HEK293 (cell line): ENCODE results near the gene GPX8.

ENCODE experiments used
- CTCF ChIA-PET: fragments of 350-600 bp; formaldehyde crosslinking; extraction: SDS; loops from one replicate; lab custom pipeline; 2021; ENCODE audit warnings: antibody characterized with exemption; lab: Yijun Ruan, JAX
- POLR2A ChIA-PET: fragments of 300-600 bp; formaldehyde crosslinking; extraction: SDS; loops from one replicate; lab custom pipeline; 2020; ENCODE audit warnings: antibody characterized with exemption, inconsistent platforms; lab: Yijun Ruan, JAX
- H3K27ac ChIP-seq: fragments of 200-500 bp; sonication (Bioruptor generic); 2 replicates; pipeline ENCODE4 v1.5.1; 2014; ENCODE audit warnings: low read depth, low read length, control low read depth, inconsistent platforms; ENCODE audit errors: extremely low read depth
- H3K36me3 ChIP-seq, 2 experiments: fragments of 200-500 bp in 1 of 2; sonication (Bioruptor generic) in 1 of 2; 1 replicate in 1 of 2; 2 replicates in 1 of 2; pipeline ENCODE4 v1.5.1; 2014 to 2017; ENCODE audit warnings: inconsistent platforms in 2 of 2, low read length in 2 of 2; ENCODE audit not compliant: control insufficient read depth in 2 of 2, insufficient read depth in 1 of 2
- H3K4me1 ChIP-seq: fragments of 200-500 bp; sonication (Bioruptor generic); 2 replicates; pipeline ENCODE4 v1.5.1; 2014; ENCODE audit warnings: mild to moderate bottlenecking, low read length, inconsistent platforms; ENCODE audit not compliant: control insufficient read depth, insufficient read depth
- H3K4me3 ChIP-seq: 2 replicates; pipeline ENCODE4 v1.5.1; 2011; ENCODE audit warnings: low read depth, mild to moderate bottlenecking, control low read depth, low read length, moderate library complexity
- H3K9me3 ChIP-seq: fragments of 200-500 bp; sonication (Bioruptor generic); 2 replicates; pipeline ENCODE4 v1.5.1; 2014; ENCODE audit warnings: low read depth, low read length, inconsistent platforms; ENCODE audit not compliant: control insufficient read depth, insufficient read depth
- BCL11B ChIP-seq: fragments of 450-650 bp; formaldehyde crosslinking; IDR thresholded peaks from 2 replicates; pipeline ENCODE4 v1.5.1; 2016; ENCODE audit warnings: low read depth, missing biosample characterization, missing genetic modification characterization
- BCL6B ChIP-seq: fragments of 450-650 bp; formaldehyde crosslinking; IDR thresholded peaks from 2 replicates; pipeline ENCODE4 v1.5.1; 2017; ENCODE audit warnings: missing biosample characterization, missing genetic modification characterization
- KLF10 ChIP-seq: fragments of 450-650 bp; IDR thresholded peaks from 2 replicates; pipeline ENCODE4 v1.5.1; 2018; ENCODE audit warnings: missing biosample characterization, mild to moderate bottlenecking, missing genetic modification characterization
- KLF16 ChIP-seq: fragments of 450-650 bp; formaldehyde crosslinking; IDR thresholded peaks from 2 replicates; pipeline ENCODE4 v1.5.1; 2017; ENCODE audit warnings: missing biosample characterization, missing genetic modification characterization
- MZF1 ChIP-seq: fragments of 450-650 bp; formaldehyde crosslinking; IDR thresholded peaks from 2 replicates; pipeline ENCODE4 v1.5.1; 2017; ENCODE audit warnings: missing biosample characterization, missing genetic modification characterization, borderline replicate concordance
- PRDM1 ChIP-seq: fragments of 450-650 bp; formaldehyde crosslinking; IDR thresholded peaks from 2 replicates; pipeline ENCODE4; 2016; ENCODE audit warnings: missing biosample characterization, missing genetic modification characterization
- RBAK ChIP-seq: fragments of 450-650 bp; formaldehyde crosslinking; IDR thresholded peaks from 2 replicates; pipeline ENCODE4 v1.5.1; 2016; ENCODE audit warnings: missing biosample characterization, missing genetic modification characterization
- SCRT2 ChIP-seq: fragments of 450-650 bp; formaldehyde crosslinking; IDR thresholded peaks from 2 replicates; pipeline ENCODE4 v1.5.1; 2016; ENCODE audit warnings: missing biosample characterization, missing genetic modification characterization
- TSHZ1 ChIP-seq: fragments of 450-650 bp; formaldehyde crosslinking; IDR thresholded peaks from 2 replicates; pipeline ENCODE4 v1.5.1; 2016; ENCODE audit warnings: missing biosample characterization, missing genetic modification characterization, borderline replicate concordance
- ZBTB20 ChIP-seq: fragments of 450-650 bp; formaldehyde crosslinking; IDR thresholded peaks from 2 replicates; pipeline ENCODE4 v1.5.1; 2016; ENCODE audit warnings: missing biosample characterization, missing genetic modification characterization
- ZBTB7A ChIP-seq: fragments of 450-650 bp; formaldehyde crosslinking; IDR thresholded peaks from 2 replicates; pipeline ENCODE4 v1.5.1; 2016; ENCODE audit warnings: low read depth, missing biosample characterization, missing genetic modification characterization
- ZFP3 ChIP-seq: fragments of 450-650 bp; formaldehyde crosslinking; IDR thresholded peaks from 2 replicates; pipeline ENCODE4 v1.5.1; 2016; ENCODE audit warnings: low read depth, missing biosample characterization, missing genetic modification characterization
- ZNF121 ChIP-seq: fragments of 450-650 bp; formaldehyde crosslinking; IDR thresholded peaks from 2 replicates; pipeline ENCODE4 v1.5.1; 2016; ENCODE audit warnings: missing biosample characterization, missing genetic modification characterization
- ZNF133 ChIP-seq: fragments of 450-650 bp; formaldehyde crosslinking; IDR thresholded peaks from 2 replicates; pipeline ENCODE4 v1.5.1; 2016; ENCODE audit warnings: missing biosample characterization, missing genetic modification characterization
- ZNF146 ChIP-seq: fragments of 450-650 bp; formaldehyde crosslinking; IDR thresholded peaks from 2 replicates; pipeline ENCODE4 v1.5.1; 2016; ENCODE audit warnings: missing biosample characterization, missing genetic modification characterization
- ZNF169 ChIP-seq: fragments of 450-650 bp; formaldehyde crosslinking; IDR thresholded peaks from 2 replicates; pipeline ENCODE4 v1.5.1; 2016; ENCODE audit warnings: missing biosample characterization, missing genetic modification characterization
- ZNF175 ChIP-seq: fragments of 450-650 bp; formaldehyde crosslinking; IDR thresholded peaks from 2 replicates; pipeline ENCODE4 v1.5.1; 2016; ENCODE audit warnings: missing biosample characterization, missing genetic modification characterization
- ZNF19 ChIP-seq: fragments of 450-650 bp; formaldehyde crosslinking; IDR thresholded peaks from 2 replicates; pipeline ENCODE4; 2016; ENCODE audit warnings: missing biosample characterization, missing genetic modification characterization, low read depth
- ZNF221 ChIP-seq: fragments of 450-650 bp; formaldehyde crosslinking; IDR thresholded peaks from 2 replicates; pipeline ENCODE4 v1.5.1; 2017; ENCODE audit warnings: missing biosample characterization, missing genetic modification characterization, borderline replicate concordance
- ZNF248 ChIP-seq: fragments of 450-650 bp; formaldehyde crosslinking; IDR thresholded peaks from 2 replicates; pipeline ENCODE4 v1.5.1; 2017; ENCODE audit warnings: missing biosample characterization, missing genetic modification characterization
- ZNF280C ChIP-seq: fragments of 450-650 bp; formaldehyde crosslinking; IDR thresholded peaks from 2 replicates; pipeline ENCODE4 v1.5.1; 2016; ENCODE audit warnings: missing biosample characterization, missing genetic modification characterization
- ZNF362 ChIP-seq: fragments of 450-650 bp; formaldehyde crosslinking; IDR thresholded peaks from 2 replicates; pipeline ENCODE4 v1.5.1; 2016; ENCODE audit warnings: missing biosample characterization, missing genetic modification characterization
- ZNF37A ChIP-seq: fragments of 450-650 bp; IDR thresholded peaks from 2 replicates; pipeline ENCODE4 v1.5.1; 2018; ENCODE audit warnings: missing biosample characterization, missing genetic modification characterization
- ZNF514 ChIP-seq: fragments of 450-650 bp; formaldehyde crosslinking; IDR thresholded peaks from 2 replicates; pipeline ENCODE4 v1.5.1; 2016; ENCODE audit warnings: missing biosample characterization, missing genetic modification characterization
- ZNF610 ChIP-seq: fragments of 450-650 bp; formaldehyde crosslinking; IDR thresholded peaks from 2 replicates; pipeline ENCODE4 v1.5.1; 2016; ENCODE audit warnings: missing biosample characterization, missing genetic modification characterization, borderline replicate concordance
- ZNF645 ChIP-seq: fragments of 450-650 bp; formaldehyde crosslinking; IDR thresholded peaks from 2 replicates; pipeline ENCODE4; 2016; ENCODE audit warnings: missing biosample characterization, missing genetic modification characterization
- ZNF707 ChIP-seq: fragments of 450-650 bp; formaldehyde crosslinking; IDR thresholded peaks from 2 replicates; pipeline ENCODE4 v1.5.1; 2016; ENCODE audit warnings: missing biosample characterization, missing genetic modification characterization
- ZNF76 ChIP-seq: fragments of 450-650 bp; formaldehyde crosslinking; IDR thresholded peaks from 2 replicates; pipeline ENCODE4; 2016; ENCODE audit warnings: low read depth, missing biosample characterization, missing genetic modification characterization, borderline replicate concordance

The GPX8 gene

GRCh38 chr5:55160493-55161209, 680 bp downstream of the GPX8 start:
- ChIA-PET POLR2A (interaction anchor here (1.0 to 1.5 kb wide), 4 partner anchors 13 to 254 kb away, joined by 3 to 8 read pairs (median 4); partner anchors contain the start of genes DHX29 and MTREX), CTCF (interaction anchor here (0.6 to 2.5 kb wide), 29 partner anchors 8 to 852 kb away, joined by 3 to 56 read pairs (median 5); partner anchors contain the start of gene CDC20B)
- Histone ChIP-seq H3K36me3 (peaks cover 17 to 24% of the 10 kb centered on the region in 2 experiments), H3K4me3 (peak overlapping the region; percentile 54), H3K4me1 (no peaks in the 10 kb centered on the region), H3K27ac (no peak overlapping the region), H3K9me3 (no peaks in the 10 kb centered on the region)
- TF ChIP-seq ZNF121 (tag by site-specific recombination) (no peak), ZNF133 (no peak), ZNF221 (no peak), ZNF76 (tag by site-specific recombination) (no peak), ZFP3 (no peak), ZBTB7A (tag by site-specific recombination) (no peak), MZF1 (tag by site-specific recombination) (no peak), ZNF280C (tag by site-specific recombination) (no peak), ZNF175 (no peak), BCL6B (no peak), ZNF146 (tag by site-specific recombination) (no peak), SCRT2 (tag by site-specific recombination) (no peak), ZNF19 (tag by site-specific recombination) (no peak), RBAK (tag by site-specific recombination) (no peak), ZNF169 (tag by site-specific recombination) (no peak), ZNF707 (tag by site-specific recombination) (no peak), TSHZ1 (no peak), ZNF610 (tag by site-specific recombination) (no peak), ZBTB20 (peak; percentile 57), PRDM1 (tag by site-specific recombination) (peak; percentile 58; the same call in 1 of the 2 replicates), ZNF248 (no peak), KLF16 (tag by site-specific recombination) (no peak), KLF10 (tag by site-specific recombination) (peak; percentile 70; the same call in 1 of the 2 replicates), ZNF37A (no peak), ZNF514 (tag by site-specific recombination) (no peak), ZNF645 (no peak), BCL11B (no peak), ZNF362 (tag by site-specific recombination) (peak; percentile 88)
